Fibroblast of lung (primary cell): Measurements from ENCODE around the gene NAXD. TPM values are rescaled to one million over a fixed set of nuclear protein-coding genes. Genes with fewer than 3 reads are reported as not detected.

ENCODE experiments used
- DNase-seq, 2 donors: peaks; one replicate each; pipeline versions ENCODE4 v3.0.0 to v3.0.0-alpha.2; 2010; ENCODE audit warnings: low read depth in 2 of 2
- H2AFZ ChIP-seq: 2 replicates; pipeline ENCODE4 v1.5.1; 2012; ENCODE audit warnings: low read length, control low read depth, inconsistent platforms
- H3K27ac ChIP-seq: 2 replicates; pipeline ENCODE4 v1.5.1; 2011; ENCODE audit warnings: low read length, control low read depth; ENCODE audit not compliant: insufficient read depth
- H3K27me3 ChIP-seq: 2 replicates; pipeline ENCODE4 v1.5.1; 2011; ENCODE audit warnings: mild to moderate bottlenecking, low read length; ENCODE audit not compliant: control insufficient read depth, insufficient read depth
- H3K36me3 ChIP-seq: 2 replicates; pipeline ENCODE4 v1.5.1; 2011; ENCODE audit warnings: low read length; ENCODE audit not compliant: control insufficient read depth, insufficient read depth
- H3K4me1 ChIP-seq: 2 replicates; pipeline ENCODE4 v1.5.1; 2011; ENCODE audit warnings: low read length; ENCODE audit not compliant: control insufficient read depth, insufficient read depth; ENCODE audit errors: extremely low read depth
- H3K4me2 ChIP-seq: 2 replicates; pipeline ENCODE4 v1.5.1; 2011; ENCODE audit warnings: low read length, control low read depth; ENCODE audit not compliant: insufficient read depth; ENCODE audit errors: extremely low read depth
- H3K4me3 ChIP-seq, 4 experiments: fragments of 200-600 bp in 1 of 4; sonication (generic) in 1 of 4; replicated peaks in 1 of 4; 2 replicates each; pipeline ENCODE4 v1.5.1; 2011 to 2016; ENCODE audit warnings: low read length in 4 of 4, low read depth in 3 of 4, mild to moderate bottlenecking in 3 of 4, control low read depth in 2 of 4, inconsistent platforms in 1 of 4, mixed read lengths in 1 of 4; ENCODE audit not compliant: insufficient read depth in 1 of 4; ENCODE audit errors: control extremely low read depth in 1 of 4
- H3K79me2 ChIP-seq: 2 replicates; pipeline ENCODE4 v1.5.1; 2012; ENCODE audit warnings: mild to moderate bottlenecking, low read length, inconsistent platforms; ENCODE audit not compliant: control insufficient read depth, insufficient read depth
- H3K9ac ChIP-seq: 2 replicates; pipeline ENCODE4 v1.5.1; 2011; ENCODE audit warnings: mild to moderate bottlenecking, low read length, control low read depth; ENCODE audit not compliant: insufficient read depth
- H3K9me3 ChIP-seq: 2 replicates; pipeline ENCODE4 v1.5.1; 2012; ENCODE audit warnings: low read depth, low read length; ENCODE audit not compliant: control insufficient read depth, insufficient read depth
- H4K20me1 ChIP-seq: 2 replicates; pipeline ENCODE4 v1.5.1; 2011; ENCODE audit warnings: low read length; ENCODE audit not compliant: control insufficient read depth, insufficient read depth; ENCODE audit errors: extremely low read depth
- EZH2 ChIP-seq: IDR thresholded peaks from 2 replicates; pipeline ENCODE4 v1.5.1; 2012; ENCODE audit warnings: low read length, control low read depth, mild to moderate bottlenecking; ENCODE audit errors: missing control alignments
- polyA plus RNA-seq, 2 donors: library from polyadenylated mRNA; depleted of rRNA in 1 of 2; stranded (reverse) in 1 of 2; unstranded in 1 of 2; fragments of >200 nt; gene quantifications; 2 replicates each; pipeline ENCODE4 v1.2.1, GENCODE V29; 2011 to 2012; ENCODE audit warnings: missing spikeins in 1 of 2
- total RNA-seq: library from RNA; depleted of rRNA; stranded (reverse); fragments of >200 nt; gene quantifications from 2 replicates; pipeline ENCODE4 v1.2.1, GENCODE V29; 2014
- TF ChIP-seq, protein P1 (sequence below), 2 donors: IDR thresholded peaks in 1 of 2; conservative IDR thresholded peaks in 1 of 2; 1 replicate in 1 of 2; 2 replicates in 1 of 2; pipeline ENCODE4 v1.5.1; 2011 to 2012; ENCODE audit warnings: low read length in 2 of 2, control low read depth in 1 of 2, inconsistent platforms in 1 of 2, low read depth in 1 of 2, mild to moderate bottlenecking in 1 of 2

NAXD gene
- total and polyA plus RNA-seq, 2 donors (not counting 1 experiment from before 2014, with no cell fraction given) = 22.4 to 34.0 TPM

DNA sequence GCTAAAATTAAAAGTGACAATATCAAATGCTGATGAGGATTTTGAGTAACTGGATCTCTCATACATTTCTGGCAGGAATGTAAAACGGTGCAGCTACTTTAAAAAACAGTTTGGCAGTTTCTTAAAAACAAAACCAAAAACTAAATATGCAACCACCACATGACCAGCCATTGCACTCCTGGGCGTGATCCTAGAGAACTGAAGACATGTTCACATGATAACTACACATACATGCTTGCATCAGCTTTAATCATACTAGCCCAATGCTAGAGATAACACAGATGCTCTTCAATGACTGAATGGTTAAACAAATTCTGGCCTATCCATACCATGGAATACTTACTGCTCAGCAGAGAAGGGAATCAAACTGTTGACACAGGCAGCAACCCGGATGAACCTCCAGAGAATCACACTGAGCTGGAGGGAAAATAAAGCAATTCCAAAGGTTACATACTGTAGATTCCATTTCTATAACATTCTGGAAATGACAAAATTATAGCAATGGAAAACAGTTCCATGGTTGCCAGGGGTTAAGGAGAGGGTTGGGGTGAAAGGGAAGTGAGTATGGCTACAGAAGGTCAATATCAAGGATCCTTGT lies 25.5 kb upstream of the NAXD start:
- no peak for DNase-seq
- no peak overlapping the region for H2AFZ ChIP-seq
- no peaks in the 10 kb centered on the region for H3K27me3 ChIP-seq
- TF ChIP-seq, protein P1, sequence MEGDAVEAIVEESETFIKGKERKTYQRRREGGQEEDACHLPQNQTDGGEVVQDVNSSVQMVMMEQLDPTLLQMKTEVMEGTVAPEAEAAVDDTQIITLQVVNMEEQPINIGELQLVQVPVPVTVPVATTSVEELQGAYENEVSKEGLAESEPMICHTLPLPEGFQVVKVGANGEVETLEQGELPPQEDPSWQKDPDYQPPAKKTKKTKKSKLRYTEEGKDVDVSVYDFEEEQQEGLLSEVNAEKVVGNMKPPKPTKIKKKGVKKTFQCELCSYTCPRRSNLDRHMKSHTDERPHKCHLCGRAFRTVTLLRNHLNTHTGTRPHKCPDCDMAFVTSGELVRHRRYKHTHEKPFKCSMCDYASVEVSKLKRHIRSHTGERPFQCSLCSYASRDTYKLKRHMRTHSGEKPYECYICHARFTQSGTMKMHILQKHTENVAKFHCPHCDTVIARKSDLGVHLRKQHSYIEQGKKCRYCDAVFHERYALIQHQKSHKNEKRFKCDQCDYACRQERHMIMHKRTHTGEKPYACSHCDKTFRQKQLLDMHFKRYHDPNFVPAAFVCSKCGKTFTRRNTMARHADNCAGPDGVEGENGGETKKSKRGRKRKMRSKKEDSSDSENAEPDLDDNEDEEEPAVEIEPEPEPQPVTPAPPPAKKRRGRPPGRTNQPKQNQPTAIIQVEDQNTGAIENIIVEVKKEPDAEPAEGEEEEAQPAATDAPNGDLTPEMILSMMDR (conservative IDR thresholded peaks at IDR 0.05 in 1 of 2, IDR thresholded peaks at IDR 0.05 in 1 of 2; ENCODE audit: low read depth in 1 of 2, low read length in 2 of 2) = no peak
- no peak for TF ChIP-seq EZH2
- no peaks in the 10 kb centered on the region for H3K79me2 ChIP-seq
- H3K9ac ChIP-seq = no peak overlapping the region
- no peak overlapping the region for H3K4me3 ChIP-seq
- no peaks in the 10 kb centered on the region for H4K20me1 ChIP-seq
- H3K4me2 ChIP-seq = no peak overlapping the region
- no peaks in the 10 kb centered on the region for H3K9me3 ChIP-seq
- no peak overlapping the region for H3K27ac ChIP-seq
- H3K4me1 ChIP-seq = no peaks in the 10 kb centered on the region
- no peaks in the 10 kb centered on the region for H3K36me3 ChIP-seq

DNA sequence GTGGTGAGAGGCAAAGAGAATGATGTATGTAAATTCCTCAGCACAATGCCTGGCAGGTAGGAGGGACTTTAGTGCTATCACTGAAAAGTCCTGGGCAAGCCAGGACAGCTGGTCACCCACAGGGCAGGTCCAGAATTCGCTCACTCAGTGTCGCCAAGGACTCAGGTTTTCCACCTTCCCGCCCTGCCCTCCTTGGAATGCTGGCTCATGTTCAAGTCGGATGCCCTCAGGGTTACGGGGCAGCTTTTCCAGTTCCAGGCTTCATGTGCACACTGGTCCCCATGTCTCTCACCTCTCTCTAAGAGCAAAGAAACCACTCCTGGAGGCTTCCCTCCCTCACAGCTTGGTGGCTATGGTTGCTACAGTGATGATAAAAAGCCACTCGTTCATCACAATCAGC lies 24.8 kb upstream of the NAXD start:
- no peak for TF ChIP-seq EZH2
- TF ChIP-seq, protein P1 (conservative IDR thresholded peaks at IDR 0.05 in 1 of 2, IDR thresholded peaks at IDR 0.05 in 1 of 2; ENCODE audit: low read depth in 1 of 2, low read length in 2 of 2) = no peak
- Histone ChIP-seq H3K4me1 (no peaks in the 10 kb centered on the region), H3K4me3 (no peak overlapping the region), H3K36me3 (no peaks in the 10 kb centered on the region), H3K27me3 (no peaks in the 10 kb centered on the region), H2AFZ (no peak overlapping the region), H3K27ac (no peak overlapping the region), H3K4me2 (no peak overlapping the region), H4K20me1 (no peaks in the 10 kb centered on the region), H3K9me3 (no peaks in the 10 kb centered on the region), H3K9ac (no peak overlapping the region), H3K79me2 (no peaks in the 10 kb centered on the region)
- no peak for DNase-seq

GRCh38 chr13:110592665-110593064 lies 22.7 kb upstream of the NAXD start:
- Histone ChIP-seq H3K27me3 (no peaks in the 10 kb centered on the region), H3K4me2 (no peak overlapping the region), H3K79me2 (no peaks in the 10 kb centered on the region), H3K27ac (no peak overlapping the region), H3K4me3 (no peak overlapping the region), H3K9me3 (no peaks in the 10 kb centered on the region), H2AFZ (no peak overlapping the region), H3K4me1 (no peaks in the 10 kb centered on the region), H4K20me1 (no peaks in the 10 kb centered on the region), H3K9ac (no peak overlapping the region), H3K36me3 (no peaks in the 10 kb centered on the region)
- TF ChIP-seq, protein P1 (conservative IDR thresholded peaks at IDR 0.05 in 1 of 2, IDR thresholded peaks at IDR 0.05 in 1 of 2; ENCODE audit: low read depth in 1 of 2, low read length in 2 of 2) = no peak
- no peak for TF ChIP-seq EZH2
- DNase-seq = peak in 1 of 2 donors; percentile 13
